Upper lobe of left lung (tissue), 6 donors: Measurements from ENCODE around the gene SLC26A1. TPM values are rescaled to one million over a fixed set of nuclear protein-coding genes. Genes with fewer than 3 reads are reported as not detected.

Experiments
- ATAC-seq, 2 donors: fragments of 200-7000 bp; cut with Tn5 transposase; one replicate each; pipeline ENCODE4 v1.9.1; 2022; ENCODE audit warnings: mild to moderate bottlenecking in 2 of 2, moderate library complexity in 2 of 2; ENCODE audit not compliant: low FRiP score in 2 of 2
- DNase-seq, 2 donors: peaks; one replicate each; pipeline ENCODE4 v3.0.0-alpha.2; 2019 to 2020
- H3K27ac ChIP-seq, 4 donors: fragments of 200-600 bp; sonication (generic); one replicate each; pipeline ENCODE4 v1.5.1; 2016 to 2019
- H3K27me3 ChIP-seq, 4 donors: fragments of 200-600 bp; sonication (generic); one replicate each; pipeline ENCODE4 v1.5.1; 2017 to 2019
- H3K36me3 ChIP-seq, 4 donors: fragments of 200-600 bp; sonication (generic); one replicate each; pipeline ENCODE4 v1.5.1; 2016 to 2019
- H3K4me1 ChIP-seq, 4 donors: fragments of 200-600 bp; sonication (generic); one replicate each; pipeline ENCODE4 v1.5.1; 2018 to 2019
- H3K4me3 ChIP-seq, 4 donors: fragments of 200-600 bp; sonication (generic); one replicate each; pipeline ENCODE4 v1.5.1; 2017 to 2019; ENCODE audit warnings: mild to moderate bottlenecking in 2 of 4, moderate library complexity in 1 of 4
- H3K9me3 ChIP-seq, 4 donors: fragments of 200-600 bp; sonication (generic); one replicate each; pipeline ENCODE4 v1.5.1; 2018 to 2019
- EP300 ChIP-seq, 4 donors: sonication (generic); formaldehyde crosslinking; IDR thresholded peaks; one replicate each; pipeline ENCODE4 v1.5.1; 2017; ENCODE audit warnings: antibody characterized with exemption in 4 of 4, control low read depth in 2 of 4
- POLR2A ChIP-seq, 4 donors: fragments of 450-650 bp; IDR thresholded peaks; one replicate each; pipeline ENCODE4 v1.5.1; 2016 to 2017; ENCODE audit warnings: antibody characterized with exemption in 4 of 4, mild to moderate bottlenecking in 2 of 4
- POLR2AphosphoS5 ChIP-seq, 2 donors: sonication (generic); formaldehyde crosslinking; IDR thresholded peaks; one replicate each; pipeline ENCODE4 v1.5.1; 2017; ENCODE audit warnings: antibody characterized with exemption in 2 of 2
- WGBS, 2 donors: methylation state at CpG; one replicate each; pipeline ENCODE4 v1.1.5; 2017 to 2018; 5-methylcytosine and 5-hydroxymethylcytosine counted together
- total RNA-seq, 6 donors: library from RNA; depleted of rRNA in 4 of 6; stranded (reverse); fragments of >200 nt in 4 of 6; gene quantifications; one replicate each; pipeline versions ENCODE4 v1.1.0 to v1.2.1, GENCODE V29; 2016 to 2021
- TF ChIP-seq, protein P1 (sequence below), 6 experiments: fragments of 450-650 bp in 4 of 6; fragments of 200-600 bp in 2 of 6; sonication (generic) in 2 of 6; IDR thresholded peaks; one replicate each; pipeline ENCODE4 v1.5.1; 2016 to 2019; ENCODE audit warnings: antibody characterized with exemption in 6 of 6
- donor health status: DM: no; HTN: no; CAD: no; lungs with moderate emphysema.
- donor health status: DM: no; HTN: yes; CAD: no; lungs with severe emphysema.

Gene SLC26A1
- total RNA-seq, 6 donors from 2014 or later, result 0.39 to 2.1 (median 0.68) TPM

- peaks cover 0 to 8% (median 3%) of the 10 kb centered on the region in 4 donors for H3K36me3 ChIP-seq
- H3K4me1 ChIP-seq, result no peaks in the 10 kb centered on the region
- DNase-seq (peak in 1 of 2 donors; percentile 59), ATAC-seq (no peak)
- no peak overlapping the region for H3K4me3 ChIP-seq
- no peaks in the 10 kb centered on the region for H3K9me3 ChIP-seq
- no peaks in the 10 kb centered on the region for H3K27me3 ChIP-seq
- no peak for TF ChIP-seq EP300 (IDR thresholded peaks at IDR 0.05)
- no peak for TF ChIP-seq POLR2A (IDR thresholded peaks at IDR 0.05)
- no peak for TF ChIP-seq POLR2AphosphoS5 (IDR thresholded peaks at IDR 0.05)
- TF ChIP-seq, protein P1, sequence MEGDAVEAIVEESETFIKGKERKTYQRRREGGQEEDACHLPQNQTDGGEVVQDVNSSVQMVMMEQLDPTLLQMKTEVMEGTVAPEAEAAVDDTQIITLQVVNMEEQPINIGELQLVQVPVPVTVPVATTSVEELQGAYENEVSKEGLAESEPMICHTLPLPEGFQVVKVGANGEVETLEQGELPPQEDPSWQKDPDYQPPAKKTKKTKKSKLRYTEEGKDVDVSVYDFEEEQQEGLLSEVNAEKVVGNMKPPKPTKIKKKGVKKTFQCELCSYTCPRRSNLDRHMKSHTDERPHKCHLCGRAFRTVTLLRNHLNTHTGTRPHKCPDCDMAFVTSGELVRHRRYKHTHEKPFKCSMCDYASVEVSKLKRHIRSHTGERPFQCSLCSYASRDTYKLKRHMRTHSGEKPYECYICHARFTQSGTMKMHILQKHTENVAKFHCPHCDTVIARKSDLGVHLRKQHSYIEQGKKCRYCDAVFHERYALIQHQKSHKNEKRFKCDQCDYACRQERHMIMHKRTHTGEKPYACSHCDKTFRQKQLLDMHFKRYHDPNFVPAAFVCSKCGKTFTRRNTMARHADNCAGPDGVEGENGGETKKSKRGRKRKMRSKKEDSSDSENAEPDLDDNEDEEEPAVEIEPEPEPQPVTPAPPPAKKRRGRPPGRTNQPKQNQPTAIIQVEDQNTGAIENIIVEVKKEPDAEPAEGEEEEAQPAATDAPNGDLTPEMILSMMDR (IDR thresholded peaks at IDR 0.05), result no peak
- 77 to 90% methylated on average over 3 to 21 of the region's 23 CpGs for WGBS, 2 donors
- no peak overlapping the region for H3K27ac ChIP-seq
Measured at GRCh38 chr4:1019729-1020470, 26.7 kb upstream of the SLC26A1 start.

GRCh38 chr4:1019320-1019719, 26.1 kb upstream of the SLC26A1 start:
- ATAC-seq, result no peak
- Histone ChIP-seq H3K4me3 (no peak overlapping the region), H3K4me1 (no peaks in the 10 kb centered on the region), H3K9me3 (no peaks in the 10 kb centered on the region), H3K36me3 (peaks cover 0 to 2% (median under 1%) of the 10 kb centered on the region in 4 donors), H3K27me3 (no peaks in the 10 kb centered on the region), H3K27ac (no peak overlapping the region)
- 53 to 64% methylated on average over 3 to 8 of the region's 9 CpGs for WGBS, 2 donors
- no peak for TF ChIP-seq EP300 (IDR thresholded peaks at IDR 0.05)
- TF ChIP-seq, protein P1 (IDR thresholded peaks at IDR 0.05), result no peak
- TF ChIP-seq POLR2A (IDR thresholded peaks at IDR 0.05), result no peak
- TF ChIP-seq POLR2AphosphoS5 (IDR thresholded peaks at IDR 0.05), result no peak
- DNase-seq, result peak in 1 of 2 donors; percentile 68

GRCh38 chr4:1018147-1019020, 25.2 kb upstream of the SLC26A1 start:
- Histone ChIP-seq H3K27ac (no peak overlapping the region), H3K27me3 (no peaks in the 10 kb centered on the region), H3K36me3 (no peaks in the 10 kb centered on the region), H3K4me3 (no peak overlapping the region), H3K9me3 (no peaks in the 10 kb centered on the region), H3K4me1 (peaks cover 0 to 5% (median 0%) of the 10 kb centered on the region in 4 donors)
- TF ChIP-seq POLR2AphosphoS5 (IDR thresholded peaks at IDR 0.05) (no peak), POLR2A (IDR thresholded peaks at IDR 0.05) (no peak), EP300 (IDR thresholded peaks at IDR 0.05) (no peak)
- TF ChIP-seq, protein P1 (IDR thresholded peaks at IDR 0.05), result no peak
- DNase-seq (peak in 1 of 2 donors; percentile 68), ATAC-seq (no peak)
- WGBS, 2 donors, result 86 to 91% methylated on average over 6 to 29 of the region's 29 CpGs

DNA sequence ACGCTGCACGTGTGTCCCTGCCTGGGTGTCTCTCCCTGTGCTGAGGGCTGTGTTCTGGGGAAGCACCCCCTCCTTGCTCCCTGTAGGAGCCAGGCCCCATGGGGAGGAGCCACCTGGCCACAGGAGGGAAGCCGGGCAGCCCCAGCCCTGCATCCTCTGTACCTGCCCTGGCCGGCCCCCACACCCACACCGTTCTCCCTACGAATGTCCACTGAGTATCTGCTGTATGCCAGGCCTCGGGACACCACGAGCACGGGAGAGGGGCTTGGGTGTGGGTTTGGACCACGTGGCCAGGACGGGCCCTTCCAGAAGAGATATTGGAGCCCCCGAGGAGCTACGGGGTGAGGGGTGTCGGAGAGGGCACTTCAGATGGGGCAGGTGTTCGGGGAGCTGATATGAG, 24.5 kb upstream of the SLC26A1 start:
- TF ChIP-seq POLR2A (IDR thresholded peaks at IDR 0.05), result no peak
- TF ChIP-seq POLR2AphosphoS5 (IDR thresholded peaks at IDR 0.05), result no peak
- TF ChIP-seq EP300 (IDR thresholded peaks at IDR 0.05), result no peak
- TF ChIP-seq, protein P1 (IDR thresholded peaks at IDR 0.05), result no peak
- H3K4me1 ChIP-seq, result peaks cover under 1 to 11% (median 1%) of the 10 kb centered on the region in 4 donors
- ATAC-seq, result no peak
- no peaks in the 10 kb centered on the region for H3K9me3 ChIP-seq
- no peaks in the 10 kb centered on the region for H3K36me3 ChIP-seq
- 81 to 95% methylated on average over 13 of the region's 15 CpGs for WGBS, 2 donors
- no peak overlapping the region for H3K4me3 ChIP-seq
- DNase-seq, result peak in 1 of 2 donors; percentile 66
- no peak overlapping the region for H3K27ac ChIP-seq
- H3K27me3 ChIP-seq, result no peaks in the 10 kb centered on the region
